ENCODE measurements around the gene B4GALNT3.

DNA sequence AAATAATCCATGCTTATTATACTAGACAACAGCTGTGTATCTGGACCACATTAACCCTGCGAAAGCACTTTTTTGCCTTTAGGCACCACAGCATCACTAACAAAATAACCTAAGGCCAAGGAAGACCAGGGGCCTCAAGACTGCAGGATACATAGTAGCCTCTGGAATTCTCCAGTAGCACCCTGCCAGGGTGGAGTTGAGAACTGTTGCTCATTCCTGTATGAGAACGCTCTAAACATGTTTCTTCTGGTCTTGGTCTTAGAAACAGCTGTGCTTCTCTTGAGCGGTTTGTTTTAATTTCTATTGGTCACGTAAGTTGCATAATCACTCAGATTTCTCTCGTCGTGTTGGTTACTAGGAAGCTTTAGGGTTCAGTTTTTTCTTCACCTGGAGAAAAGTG lies 7.9 kb downstream of the B4GALNT3 start:
- TF ChIP-seq, protein P1, sequence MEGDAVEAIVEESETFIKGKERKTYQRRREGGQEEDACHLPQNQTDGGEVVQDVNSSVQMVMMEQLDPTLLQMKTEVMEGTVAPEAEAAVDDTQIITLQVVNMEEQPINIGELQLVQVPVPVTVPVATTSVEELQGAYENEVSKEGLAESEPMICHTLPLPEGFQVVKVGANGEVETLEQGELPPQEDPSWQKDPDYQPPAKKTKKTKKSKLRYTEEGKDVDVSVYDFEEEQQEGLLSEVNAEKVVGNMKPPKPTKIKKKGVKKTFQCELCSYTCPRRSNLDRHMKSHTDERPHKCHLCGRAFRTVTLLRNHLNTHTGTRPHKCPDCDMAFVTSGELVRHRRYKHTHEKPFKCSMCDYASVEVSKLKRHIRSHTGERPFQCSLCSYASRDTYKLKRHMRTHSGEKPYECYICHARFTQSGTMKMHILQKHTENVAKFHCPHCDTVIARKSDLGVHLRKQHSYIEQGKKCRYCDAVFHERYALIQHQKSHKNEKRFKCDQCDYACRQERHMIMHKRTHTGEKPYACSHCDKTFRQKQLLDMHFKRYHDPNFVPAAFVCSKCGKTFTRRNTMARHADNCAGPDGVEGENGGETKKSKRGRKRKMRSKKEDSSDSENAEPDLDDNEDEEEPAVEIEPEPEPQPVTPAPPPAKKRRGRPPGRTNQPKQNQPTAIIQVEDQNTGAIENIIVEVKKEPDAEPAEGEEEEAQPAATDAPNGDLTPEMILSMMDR (IDR thresholded peaks at IDR 0.05): no peak
- no peak for TF ChIP-seq POLR2A (IDR thresholded peaks at IDR 0.05)

Measured in ovary (tissue), 3 donors.